ENCODE results near the gene PCOLCE2. TPM values are rescaled to one million over a fixed set of nuclear protein-coding genes. Genes with fewer than 3 reads are reported as not detected.

The PCOLCE2 gene
- total RNA-seq, 4 donors from 2014 or later = 10.4 to 17.1 (median 12.8) TPM

DNA sequence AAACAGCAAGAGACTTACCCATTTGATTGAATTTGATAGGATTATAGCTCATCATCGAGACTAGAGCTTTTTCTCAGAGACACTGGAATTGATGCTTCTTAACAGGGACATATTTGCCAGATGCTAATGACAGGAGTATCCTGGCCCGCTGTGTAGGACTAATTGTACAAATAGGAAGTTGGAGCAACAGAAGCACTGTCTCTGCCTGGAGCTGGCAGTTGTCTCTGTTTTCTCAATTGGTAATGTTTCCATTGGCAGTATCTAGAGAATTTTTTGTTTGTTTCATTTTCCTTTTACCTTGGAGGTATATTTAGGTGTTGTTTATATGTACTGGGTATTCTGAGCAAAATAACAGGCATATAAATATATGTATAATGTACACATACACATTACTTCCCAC, 8.9 kb upstream of the PCOLCE2 start:
- intact Hi-C loops (cut with DNase I; ENCODE audit: low total_unique reads) = no loop called here
- H3K4me3 ChIP-seq (ENCODE audit: low read depth, poor library complexity, severe bottlenecking) = no peak overlapping the region
- TF ChIP-seq, protein P1, sequence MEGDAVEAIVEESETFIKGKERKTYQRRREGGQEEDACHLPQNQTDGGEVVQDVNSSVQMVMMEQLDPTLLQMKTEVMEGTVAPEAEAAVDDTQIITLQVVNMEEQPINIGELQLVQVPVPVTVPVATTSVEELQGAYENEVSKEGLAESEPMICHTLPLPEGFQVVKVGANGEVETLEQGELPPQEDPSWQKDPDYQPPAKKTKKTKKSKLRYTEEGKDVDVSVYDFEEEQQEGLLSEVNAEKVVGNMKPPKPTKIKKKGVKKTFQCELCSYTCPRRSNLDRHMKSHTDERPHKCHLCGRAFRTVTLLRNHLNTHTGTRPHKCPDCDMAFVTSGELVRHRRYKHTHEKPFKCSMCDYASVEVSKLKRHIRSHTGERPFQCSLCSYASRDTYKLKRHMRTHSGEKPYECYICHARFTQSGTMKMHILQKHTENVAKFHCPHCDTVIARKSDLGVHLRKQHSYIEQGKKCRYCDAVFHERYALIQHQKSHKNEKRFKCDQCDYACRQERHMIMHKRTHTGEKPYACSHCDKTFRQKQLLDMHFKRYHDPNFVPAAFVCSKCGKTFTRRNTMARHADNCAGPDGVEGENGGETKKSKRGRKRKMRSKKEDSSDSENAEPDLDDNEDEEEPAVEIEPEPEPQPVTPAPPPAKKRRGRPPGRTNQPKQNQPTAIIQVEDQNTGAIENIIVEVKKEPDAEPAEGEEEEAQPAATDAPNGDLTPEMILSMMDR (IDR thresholded peaks at IDR 0.05) = no peak
- no peak for TF ChIP-seq POLR2A (IDR thresholded peaks at IDR 0.05)
- DNase-seq (ENCODE audit: low spot score in 2 of 2) = no peak
- WGBS, 2 donors = 32 to 42% methylated on average over 2 of the region's 2 CpGs

DNA sequence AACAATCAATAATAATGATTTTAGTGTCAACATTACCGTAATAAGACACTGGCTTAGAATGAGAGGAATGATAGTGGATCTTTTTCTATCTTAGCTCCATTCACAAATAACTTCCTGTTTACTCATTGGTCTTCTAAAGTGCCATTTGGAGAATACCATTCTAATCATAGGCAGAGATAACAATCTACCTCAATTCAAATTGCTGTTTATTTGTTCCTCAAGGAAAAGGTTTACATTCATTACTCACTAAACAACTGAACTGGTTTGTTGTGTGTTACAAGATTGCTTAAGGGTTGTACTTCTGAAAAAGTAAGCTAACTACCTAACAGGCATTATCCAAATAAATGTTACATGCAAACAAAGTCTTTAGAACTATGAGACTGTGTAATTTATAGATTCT, 8.1 kb upstream of the PCOLCE2 start:
- WGBS, 2 donors = 65 to 76% methylated on average over 1 of the region's 1 CpG

GRCh38 chr3:142896201-142896755, 7.4 kb upstream of the PCOLCE2 start:
- TF ChIP-seq, protein P1 (IDR thresholded peaks at IDR 0.05) = no peak
- no peak for TF ChIP-seq POLR2A (IDR thresholded peaks at IDR 0.05)
- no peak for DNase-seq (ENCODE audit: low spot score in 2 of 2)
- no peak overlapping the region for H3K4me3 ChIP-seq (ENCODE audit: low read depth, poor library complexity, severe bottlenecking)
- intact Hi-C loops (cut with DNase I; ENCODE audit: low total_unique reads) = no loop called here
- 84 to 86% methylated on average over 9 of the region's 9 CpGs for WGBS, 2 donors

More for the DNA sequence above, 8.1 kb upstream of the PCOLCE2 start:
- DNase-seq (ENCODE audit: low spot score in 2 of 2) = no peak
- intact Hi-C loops (cut with DNase I; ENCODE audit: low total_unique reads) = no loop called here
- no peak overlapping the region for H3K4me3 ChIP-seq (ENCODE audit: low read depth, poor library complexity, severe bottlenecking)
- TF ChIP-seq, protein P1 (IDR thresholded peaks at IDR 0.05) = no peak
- TF ChIP-seq POLR2A (IDR thresholded peaks at IDR 0.05) = no peak

- DNase-seq (ENCODE audit: low spot score in 2 of 2) = no peak
- intact Hi-C loops (cut with DNase I; ENCODE audit: low total_unique reads) = no loop called here
- 68 to 74% methylated on average over 3 of the region's 3 CpGs for WGBS, 2 donors
- TF ChIP-seq POLR2A (IDR thresholded peaks at IDR 0.05) = no peak
- TF ChIP-seq, protein P1 (IDR thresholded peaks at IDR 0.05) = no peak
- no peak overlapping the region for H3K4me3 ChIP-seq (ENCODE audit: low read depth, poor library complexity, severe bottlenecking)
Measured at GRCh38 chr3:142894493-142894892, 5.6 kb upstream of the PCOLCE2 start.

- WGBS, 2 donors = 87 to 92% methylated on average over 2 of the region's 2 CpGs
- intact Hi-C loops (cut with DNase I; ENCODE audit: low total_unique reads) = no loop called here
- H3K4me3 ChIP-seq (ENCODE audit: low read depth, poor library complexity, severe bottlenecking) = no peak overlapping the region
- DNase-seq (ENCODE audit: low spot score in 2 of 2) = no peak
- TF ChIP-seq POLR2A (IDR thresholded peaks at IDR 0.05) = no peak
- TF ChIP-seq, protein P1 (IDR thresholded peaks at IDR 0.05) = no peak
Measured at GRCh38 chr3:142892714-142893113, 3.8 kb upstream of the PCOLCE2 start.

DNA sequence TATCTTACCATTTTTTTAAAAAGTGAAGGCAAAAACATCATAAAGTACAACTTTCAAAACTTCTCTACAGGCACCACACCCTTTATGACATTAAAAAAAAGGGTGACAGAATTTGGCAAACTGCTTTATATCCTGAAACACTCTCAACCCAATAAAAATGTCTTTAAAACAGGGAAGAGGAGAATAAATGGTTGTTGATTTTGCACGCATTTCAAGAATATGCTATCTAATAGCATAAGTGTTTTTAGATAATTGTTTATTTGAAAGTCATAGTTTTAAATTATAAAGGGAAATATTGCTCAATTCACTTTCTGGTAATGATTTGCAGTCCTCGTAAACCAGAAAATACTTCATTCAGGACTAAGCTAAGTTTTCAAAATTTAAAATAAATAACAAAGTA, 1.7 kb upstream of the PCOLCE2 start:
- no peak for DNase-seq (ENCODE audit: low spot score in 2 of 2)
- TF ChIP-seq, protein P1 (IDR thresholded peaks at IDR 0.05) = no peak
- TF ChIP-seq POLR2A (IDR thresholded peaks at IDR 0.05) = no peak
- no peak overlapping the region for H3K4me3 ChIP-seq (ENCODE audit: low read depth, poor library complexity, severe bottlenecking)
- intact Hi-C loops (cut with DNase I; ENCODE audit: low total_unique reads) = no loop called here
- WGBS, 2 donors = 55 to 65% methylated on average over 2 of the region's 2 CpGs
